HG02852 (cell line): ENCODE results near the gene PLOD1.
"Not testable (repeated sequence)": the region's sequence is repeated elsewhere in the genome, so short reads cannot be mapped to it uniquely, and the experiment has no call there.

Experiments used
- ATAC-seq: cut with Tn5 transposase; IDR thresholded peaks from one replicate; pipeline ENCODE4 v1.9.1; 2021; ENCODE audit warnings: mild to moderate bottlenecking, moderate library complexity; ENCODE audit not compliant: unreplicated experiment

Gene PLOD1

GRCh38 chr1:11938722-11939526 is 4.4 kb downstream of the PLOD1 start:
- no peak for ATAC-seq

- not testable (repeated sequence) for ATAC-seq
Observed at GRCh38 chr1:11939794-11940193, 5.3 kb downstream of the PLOD1 start.

GRCh38 chr1:11940260-11940921 is 5.9 kb downstream of the PLOD1 start:
- ATAC-seq: no peak

GRCh38 chr1:11942280-11942679 is 7.8 kb downstream of the PLOD1 start:
- ATAC-seq: no peak

- ATAC-seq: no peak
Observed at GRCh38 chr1:11943619-11944018, 9.1 kb downstream of the PLOD1 start.

- no peak for ATAC-seq
Observed at GRCh38 chr1:11944358-11944931, 9.9 kb downstream of the PLOD1 start.

- no peak for ATAC-seq
Observed at GRCh38 chr1:11946647-11947046, 12.1 kb downstream of the PLOD1 start.

- no peak for ATAC-seq
Observed at GRCh38 chr1:11948822-11949458, 14.4 kb downstream of the PLOD1 start.

GRCh38 chr1:11951901-11952300 is 17.4 kb downstream of the PLOD1 start:
- ATAC-seq: no peak

- no peak for ATAC-seq
Observed at GRCh38 chr1:11952455-11953109, 18.1 kb downstream of the PLOD1 start.

GRCh38 chr1:11955221-11955620 is 20.7 kb downstream of the PLOD1 start:
- no peak for ATAC-seq

GRCh38 chr1:11957398-11957797 is 22.9 kb downstream of the PLOD1 start:
- no peak for ATAC-seq

- ATAC-seq: no peak
Observed at GRCh38 chr1:11957897-11958296, 23.4 kb downstream of the PLOD1 start.

GRCh38 chr1:11960276-11960675 is 25.8 kb downstream of the PLOD1 start:
- no peak for ATAC-seq

- ATAC-seq: no peak
Observed at GRCh38 chr1:11960715-11961114, 26.2 kb downstream of the PLOD1 start.

- ATAC-seq: no peak
Observed at GRCh38 chr1:11961230-11961629, 26.7 kb downstream of the PLOD1 start.

- ATAC-seq: no peak
Observed at GRCh38 chr1:11963622-11964021, 29.1 kb downstream of the PLOD1 start.

GRCh38 chr1:11964656-11965055 is 30.1 kb downstream of the PLOD1 start:
- no peak for ATAC-seq

GRCh38 chr1:11967028-11967547 is 32.6 kb downstream of the PLOD1 start:
- no peak for ATAC-seq

GRCh38 chr1:11970441-11971185 is 36.1 kb downstream of the PLOD1 start:
- no peak for ATAC-seq
